ENCODE data around the gene COL6A2. TPM values are rescaled to one million over a fixed set of nuclear protein-coding genes. Genes with fewer than 3 reads are reported as not detected.
A peak's percentile ranks its signal among the peaks of the same experiment; 100 is the strongest.

COL6A2 gene
- total and polyA plus RNA-seq, 2 of the 13 experiments (the other 11 are each of a cell fraction or from before 2014, with no cell fraction given) = 0.07 to 0.41 TPM

DNA sequence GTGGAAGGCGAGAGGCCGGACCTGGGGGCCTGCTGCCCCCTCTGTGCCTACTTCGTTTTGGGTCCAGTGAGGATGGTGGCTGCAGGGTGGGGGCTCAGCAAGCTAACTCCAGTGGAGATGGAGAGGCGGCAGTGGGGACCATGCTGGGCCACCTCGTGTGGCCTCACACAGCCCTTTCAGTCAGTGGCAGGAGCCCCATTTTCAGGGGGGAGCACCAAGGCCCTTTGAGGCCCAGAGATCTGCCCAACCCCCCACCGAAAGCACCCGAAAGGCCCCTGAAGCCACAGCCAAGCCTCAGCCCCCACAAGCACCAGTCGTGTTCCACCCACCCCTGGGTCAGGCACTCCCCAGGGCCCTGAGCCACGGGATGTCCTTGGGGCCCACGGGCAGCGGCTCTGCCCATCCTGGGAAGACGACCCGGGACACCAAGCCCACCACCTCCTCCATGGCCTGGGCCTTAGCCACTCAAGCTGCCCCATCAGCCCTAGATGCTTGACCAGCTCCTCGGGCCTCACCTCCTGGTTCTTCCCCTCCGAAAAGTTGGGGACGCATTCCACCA, 57.1 kb downstream of the COL6A2 start (continued):
- no peak for TF ChIP-seq ZNF781 (CRISPR knock-in tag; IDR thresholded peaks at IDR 0.05; ENCODE audit: borderline replicate concordance, not compliant biosample characterization)
- TF ChIP-seq, protein P1, sequence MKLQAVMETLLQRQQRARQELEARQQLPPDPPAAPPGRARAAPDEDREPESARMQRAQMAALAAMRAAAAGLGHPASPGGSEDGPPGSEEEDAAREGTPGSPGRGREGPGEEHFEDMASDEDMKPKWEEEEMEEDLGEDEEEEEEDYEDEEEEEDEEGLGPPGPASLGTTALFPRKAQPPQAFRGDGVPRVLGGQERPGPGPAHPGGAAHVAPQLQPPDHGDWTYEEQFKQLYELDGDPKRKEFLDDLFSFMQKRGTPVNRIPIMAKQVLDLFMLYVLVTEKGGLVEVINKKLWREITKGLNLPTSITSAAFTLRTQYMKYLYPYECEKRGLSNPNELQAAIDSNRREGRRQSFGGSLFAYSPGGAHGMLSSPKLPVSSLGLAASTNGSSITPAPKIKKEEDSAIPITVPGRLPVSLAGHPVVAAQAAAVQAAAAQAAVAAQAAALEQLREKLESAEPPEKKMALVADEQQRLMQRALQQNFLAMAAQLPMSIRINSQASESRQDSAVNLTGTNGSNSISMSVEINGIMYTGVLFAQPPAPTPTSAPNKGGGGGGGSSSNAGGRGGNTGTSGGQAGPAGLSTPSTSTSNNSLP (IDR thresholded peaks at IDR 0.05; ENCODE audit: low read depth, low read length) = no peak
- no peak for TF ChIP-seq ZFP82 (CRISPR knock-in tag; IDR thresholded peaks at IDR 0.05; ENCODE audit: borderline replicate concordance)
- TF ChIP-seq MXD4 (CRISPR knock-in tag; IDR thresholded peaks at IDR 0.05) = no peak
- no peak for TF ChIP-seq NRL (CRISPR knock-in tag; IDR thresholded peaks at IDR 0.05; ENCODE audit: borderline replicate concordance)
- TF ChIP-seq, protein P2, sequence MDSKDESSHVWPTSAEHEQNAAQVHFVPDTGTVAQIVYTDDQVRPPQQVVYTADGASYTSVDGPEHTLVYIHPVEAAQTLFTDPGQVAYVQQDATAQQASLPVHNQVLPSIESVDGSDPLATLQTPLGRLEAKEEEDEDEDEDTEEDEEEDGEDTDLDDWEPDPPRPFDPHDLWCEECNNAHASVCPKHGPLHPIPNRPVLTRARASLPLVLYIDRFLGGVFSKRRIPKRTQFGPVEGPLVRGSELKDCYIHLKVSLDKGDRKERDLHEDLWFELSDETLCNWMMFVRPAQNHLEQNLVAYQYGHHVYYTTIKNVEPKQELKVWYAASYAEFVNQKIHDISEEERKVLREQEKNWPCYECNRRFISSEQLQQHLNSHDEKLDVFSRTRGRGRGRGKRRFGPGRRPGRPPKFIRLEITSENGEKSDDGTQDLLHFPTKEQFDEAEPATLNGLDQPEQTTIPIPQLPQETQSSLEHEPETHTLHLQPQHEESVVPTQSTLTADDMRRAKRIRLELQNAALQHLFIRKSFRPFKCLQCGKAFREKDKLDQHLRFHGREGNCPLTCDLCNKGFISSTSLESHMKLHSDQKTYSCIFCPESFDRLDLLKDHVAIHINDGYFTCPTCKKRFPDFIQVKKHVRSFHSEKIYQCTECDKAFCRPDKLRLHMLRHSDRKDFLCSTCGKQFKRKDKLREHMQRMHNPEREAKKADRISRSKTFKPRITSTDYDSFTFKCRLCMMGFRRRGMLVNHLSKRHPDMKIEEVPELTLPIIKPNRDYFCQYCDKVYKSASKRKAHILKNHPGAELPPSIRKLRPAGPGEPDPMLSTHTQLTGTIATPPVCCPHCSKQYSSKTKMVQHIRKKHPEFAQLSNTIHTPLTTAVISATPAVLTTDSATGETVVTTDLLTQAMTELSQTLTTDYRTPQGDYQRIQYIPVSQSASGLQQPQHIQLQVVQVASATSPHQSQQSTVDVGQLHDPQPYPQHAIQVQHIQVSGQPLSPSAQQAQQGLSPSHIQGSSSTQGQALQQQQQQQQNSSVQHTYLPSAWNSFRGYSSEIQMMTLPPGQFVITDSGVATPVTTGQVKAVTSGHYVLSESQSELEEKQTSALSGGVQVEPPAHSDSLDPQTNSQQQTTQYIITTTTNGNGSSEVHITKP (CRISPR knock-in tag; IDR thresholded peaks at IDR 0.05; ENCODE audit: low read depth) = no peak
- TF ChIP-seq THAP11 (CRISPR knock-in tag; IDR thresholded peaks at IDR 0.05) = no peak
- TF ChIP-seq, protein P3, sequence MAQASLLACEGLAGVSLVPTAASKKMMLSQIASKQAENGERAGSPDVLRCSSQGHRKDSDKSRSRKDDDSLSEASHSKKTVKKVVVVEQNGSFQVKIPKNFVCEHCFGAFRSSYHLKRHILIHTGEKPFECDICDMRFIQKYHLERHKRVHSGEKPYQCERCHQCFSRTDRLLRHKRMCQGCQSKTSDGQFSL (CRISPR knock-in tag; IDR thresholded peaks at IDR 0.05) = no peak
- no peak for TF ChIP-seq ZZZ3 (CRISPR knock-in tag; IDR thresholded peaks at IDR 0.05; ENCODE audit: borderline replicate concordance)
- no peak for TF ChIP-seq NBN (conservative IDR thresholded peaks at IDR 0.05)
- TF ChIP-seq, protein P4, sequence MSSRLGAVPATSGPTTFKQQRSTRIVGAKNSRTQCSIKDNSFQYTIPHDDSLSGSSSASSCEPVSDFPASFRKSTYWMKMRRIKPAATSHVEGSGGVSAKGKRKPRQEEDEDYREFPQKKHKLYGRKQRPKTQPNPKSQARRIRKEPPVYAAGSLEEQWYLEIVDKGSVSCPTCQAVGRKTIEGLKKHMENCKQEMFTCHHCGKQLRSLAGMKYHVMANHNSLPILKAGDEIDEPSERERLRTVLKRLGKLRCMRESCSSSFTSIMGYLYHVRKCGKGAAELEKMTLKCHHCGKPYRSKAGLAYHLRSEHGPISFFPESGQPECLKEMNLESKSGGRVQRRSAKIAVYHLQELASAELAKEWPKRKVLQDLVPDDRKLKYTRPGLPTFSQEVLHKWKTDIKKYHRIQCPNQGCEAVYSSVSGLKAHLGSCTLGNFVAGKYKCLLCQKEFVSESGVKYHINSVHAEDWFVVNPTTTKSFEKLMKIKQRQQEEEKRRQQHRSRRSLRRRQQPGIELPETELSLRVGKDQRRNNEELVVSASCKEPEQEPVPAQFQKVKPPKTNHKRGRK (CRISPR knock-in tag; IDR thresholded peaks at IDR 0.05) = no peak
- TF ChIP-seq UBTF (CRISPR knock-in tag; IDR thresholded peaks at IDR 0.05) = no peak
- TF ChIP-seq ZNF441 (CRISPR knock-in tag; IDR thresholded peaks at IDR 0.05; ENCODE audit: borderline replicate concordance) = 0 out of 2 replicates have a peak, but pooled peaks have one; percentile 1
- TF ChIP-seq ONECUT2 (CRISPR knock-in tag; IDR thresholded peaks at IDR 0.05) = no peak
- TF ChIP-seq POGZ (CRISPR knock-in tag; IDR thresholded peaks at IDR 0.05) = no peak; the same call in 1 of the 2 replicates
- no peak for TF ChIP-seq ZNF280B (CRISPR knock-in tag; IDR thresholded peaks at IDR 0.05; ENCODE audit: borderline replicate concordance)
- no peak for TF ChIP-seq ARNTL (CRISPR knock-in tag; IDR thresholded peaks at IDR 0.05)
